ENCODE results near the gene NCOA1. TPM values are rescaled to one million over a fixed set of nuclear protein-coding genes. Genes with fewer than 3 reads are reported as not detected.

The NCOA1 gene
- total and polyA plus RNA-seq, 10 of the 15 experiments (the other 5 are each of a cell fraction or from before 2014, with no cell fraction given): 1.8 to 35.6 (median 6.1) TPM

- WGBS (ENCODE audit: insufficient coverage, insufficient replicate concordance, low lambda C conversion rate, missing lambda C conversion rate): 100% methylated on average over 1 of the region's 1 CpG
- H4K20me1 ChIP-seq (ENCODE audit: control insufficient read depth, insufficient read depth): no peaks in the 10 kb centered on the region
- ChIA-PET CTCF (interaction anchor here (0.6 kb wide), 1 partner anchor 303 kb away, joined by 3 read pairs; no protein-coding TSS in a partner anchor), RAD21 (ENCODE audit: unreplicated experiment) (no interaction called here), POLR2A (interaction anchor here (0.6 to 0.9 kb wide), 2 partner anchors 45 to 93 kb away, joined by 3 to 4 read pairs; no protein-coding TSS in a partner anchor), SMC1A (ENCODE audit: uncharacterized antibody, unreplicated experiment) (interaction anchor here (0.7 to 3.4 kb wide), 6 partner anchors 15 to 226 kb away, joined by 3 to 23 read pairs (median 4); no protein-coding TSS in a partner anchor)
- H3K4me3 ChIP-seq: 0 out of 2 replicates have a peak overlapping the region, but pooled peaks have one; percentile 91
- ATAC-seq (no peak), FAIRE-seq (no peak), DNase-seq (ENCODE audit: low read depth, low spot score) (no peak)
- H3K79me2 ChIP-seq (ENCODE audit: control insufficient read depth, insufficient read depth, low read length): peaks cover 63% of the 10 kb centered on the region
- H3K27me3 ChIP-seq (replicated peaks in 1 of 2; ENCODE audit: control insufficient read depth in 2 of 2, insufficient read depth in 2 of 2, low read length in 1 of 2): no peaks in the 10 kb centered on the region
- H3K36me3 ChIP-seq (ENCODE audit: control insufficient read depth in 2 of 2, insufficient read depth in 2 of 2, low read length in 1 of 2): no peaks in the 10 kb centered on the region
- no peak for TF ChIP-seq ZNF622 (IDR thresholded peaks at IDR 0.05)
- no peak for TF ChIP-seq ATF2 (IDR thresholded peaks at IDR 0.05; ENCODE audit: low read length)
- no peak for TF ChIP-seq YBX1 (IDR thresholded peaks at IDR 0.05)
- H3K27ac ChIP-seq (ENCODE audit: control insufficient read depth, insufficient read depth): no peak overlapping the region
- no peaks in the 10 kb centered on the region for H3K9me3 ChIP-seq (replicated peaks; ENCODE audit: control insufficient read depth, insufficient read depth, low read length)
- in situ Hi-C loops (cut with MboI) (no loop called here), intact Hi-C loops (cut with micrococcal nuclease; ENCODE audit: unreplicated experiment) (loop anchor here (2.0 to 10.0 kb wide), 3 partner anchors 15 to 301 kb away; partner anchors contain the start of genes CENPO and PTRHD1)
- peaks cover 8% of the 10 kb centered on the region for H3K4me1 ChIP-seq (ENCODE audit: control insufficient read depth, insufficient read depth, low read length)
- TSS peak; percentile 52 for BruUV-seq (replicated peaks)
- H3K9ac ChIP-seq (ENCODE audit: control insufficient read depth, insufficient read depth, low read length): no peak overlapping the region
- H3K4me2 ChIP-seq (ENCODE audit: control insufficient read depth, insufficient read depth): peak overlapping the region; percentile 28; the same call in 1 of the 2 replicates
- no peak overlapping the region for H2AFZ ChIP-seq (ENCODE audit: control insufficient read depth, low read depth, low read length)
Observed at GRCh38 chr2:24493713-24494112, 2.7 kb downstream of the NCOA1 start.

GRCh38 chr2:24494410-24494809, 3.4 kb downstream of the NCOA1 start:
- Histone ChIP-seq H3K4me2 (ENCODE audit: control insufficient read depth, insufficient read depth) (0 out of 2 replicates have a peak overlapping the region, but pooled peaks have one; percentile 28), H3K36me3 (ENCODE audit: control insufficient read depth in 2 of 2, insufficient read depth in 2 of 2, low read length in 1 of 2) (no peaks in the 10 kb centered on the region), H3K9ac (ENCODE audit: control insufficient read depth, insufficient read depth, low read length) (no peak overlapping the region), H3K27ac (ENCODE audit: control insufficient read depth, insufficient read depth) (no peak overlapping the region), H3K27me3 (replicated peaks in 1 of 2; ENCODE audit: control insufficient read depth in 2 of 2, insufficient read depth in 2 of 2, low read length in 1 of 2) (no peaks in the 10 kb centered on the region), H4K20me1 (ENCODE audit: control insufficient read depth, insufficient read depth) (no peaks in the 10 kb centered on the region), H2AFZ (ENCODE audit: control insufficient read depth, low read depth, low read length) (no peak overlapping the region), H3K4me1 (ENCODE audit: control insufficient read depth, insufficient read depth, low read length) (peaks cover 8% of the 10 kb centered on the region), H3K9me3 (replicated peaks; ENCODE audit: control insufficient read depth, insufficient read depth, low read length) (no peaks in the 10 kb centered on the region), H3K4me3 (peak overlapping the region; percentile 91; the same call in 1 of the 2 replicates), H3K79me2 (ENCODE audit: control insufficient read depth, insufficient read depth, low read length) (peaks cover 64% of the 10 kb centered on the region)
- ChIA-PET CTCF (interaction anchor here (1.2 to 2.8 kb wide), 2 partner anchors 13 to 72 kb away, joined by 3 to 15 read pairs; no protein-coding TSS in a partner anchor), POLR2A (interaction anchor here (1.9 kb wide), 1 partner anchor 12 kb away, joined by 3 read pairs; no protein-coding TSS in a partner anchor), SMC1A (ENCODE audit: uncharacterized antibody, unreplicated experiment) (interaction anchor here (0.8 to 4.6 kb wide), 4 partner anchors 14 to 292 kb away, joined by 3 to 50 read pairs (median 9); no protein-coding TSS in a partner anchor), RAD21 (ENCODE audit: unreplicated experiment) (interaction anchor here (0.9 to 1.9 kb wide), 2 partner anchors 13 to 333 kb away, joined by 3 to 12 read pairs; no protein-coding TSS in a partner anchor)
- ATAC-seq: no peak
- no TSS peak for BruUV-seq (replicated peaks)
- no peak for DNase-seq (ENCODE audit: low read depth, low spot score)
- intact Hi-C loops (cut with micrococcal nuclease; ENCODE audit: unreplicated experiment) (loop anchor here (5.0 to 10.0 kb wide), 2 partner anchors 83 to 300 kb away; partner anchors contain the start of genes CENPO and PTRHD1), in situ Hi-C loops (cut with MboI) (no loop called here)
- WGBS (ENCODE audit: insufficient coverage, insufficient replicate concordance, low lambda C conversion rate, missing lambda C conversion rate): 97% methylated on average over 7 of the region's 7 CpGs
- no peak for FAIRE-seq
- TF ChIP-seq GATAD2B (conservative IDR thresholded peaks at IDR 0.05; ENCODE audit: low read depth): no peak
- TF ChIP-seq SMARCA5 (IDR thresholded peaks at IDR 0.05): no peak
- no peak for TF ChIP-seq MTA2 (IDR thresholded peaks at IDR 0.05; ENCODE audit: low read depth)
- no peak for TF ChIP-seq IKZF2 (IDR thresholded peaks at IDR 0.05)
- TF ChIP-seq KAT2A (conservative IDR thresholded peaks at IDR 0.05; ENCODE audit: control insufficient read depth, low read depth, low read length): no peak
- TF ChIP-seq STAT1 (conservative IDR thresholded peaks at IDR 0.05): no peak
- TF ChIP-seq BMI1 (IDR thresholded peaks at IDR 0.05; ENCODE audit: borderline replicate concordance): no peak
- no peak for TF ChIP-seq ZSCAN29 (IDR thresholded peaks at IDR 0.05)
- TF ChIP-seq NR2C2 (IDR thresholded peaks at IDR 0.05; ENCODE audit: borderline replicate concordance, control insufficient read depth, insufficient read length, low read depth): no peak
- TF ChIP-seq FOXM1 (IDR thresholded peaks at IDR 0.05; ENCODE audit: low read depth, low read length): no peak
- TF ChIP-seq RAD51 (IDR thresholded peaks at IDR 0.05): no peak

Data from GM12878 (cell line).